H1 (cell line): ENCODE data around the gene RNF31. TPM values are rescaled to one million over a fixed set of nuclear protein-coding genes. Genes with fewer than 3 reads are reported as not detected.

Experiments
- CTCF ChIA-PET: fragments of 300-600 bp; sonication (Branson Sonifier 250); formaldehyde crosslinking; loops from one replicate; lab custom pipeline; 2021; ENCODE audit not compliant: partially characterized antibody; lab: Charles Lee
- POLR2A ChIA-PET: fragments of 300-600 bp; sonication (Branson Sonifier 250); formaldehyde crosslinking; loops from one replicate; lab custom pipeline; 2021; ENCODE audit warnings: inconsistent platforms; ENCODE audit not compliant: partially characterized antibody; lab: Charles Lee
- DNase-seq, 2 experiments: peaks; one replicate each; pipeline versions ENCODE4 v3.0.0 to v3.0.0-alpha.2; 2010 to 2022; ENCODE audit warnings: low spot score in 2 of 2, low read depth in 1 of 2, mixed read lengths in 1 of 2
- FAIRE-seq: peaks from 2 replicates; lab custom pipeline; 2011; peaks lifted over from hg19 to GRCh38; lab: Jason Lieb, UNC
- H2AFZ ChIP-seq: 2 replicates; pipeline ENCODE4 v1.8.1; 2012; ENCODE audit warnings: low read length, inconsistent platforms
- H2AK5ac ChIP-seq: 2 replicates; pipeline ENCODE4 v1.6.1; 2013; ENCODE audit warnings: low read depth, low read length
- H2BK120ac ChIP-seq: replicated peaks from 2 replicates; pipeline ENCODE3; 2013; ENCODE audit warnings: low read depth, low read length, inconsistent platforms
- H2BK12ac ChIP-seq: 2 replicates; pipeline ENCODE4 v1.6.1; 2013; ENCODE audit warnings: low read depth, low read length
- H2BK15ac ChIP-seq: 2 replicates; pipeline ENCODE4 v1.6.1; 2013; ENCODE audit warnings: low read length
- H2BK20ac ChIP-seq: 2 replicates; pipeline ENCODE4 v1.6.1; 2013; ENCODE audit warnings: low read length
- H2BK5ac ChIP-seq: 2 replicates; pipeline ENCODE4 v1.6.1; 2013; ENCODE audit warnings: low read depth, low read length
- H3K14ac ChIP-seq: 2 replicates; pipeline ENCODE4 v1.6.1; 2013; ENCODE audit warnings: inconsistent platforms; ENCODE audit not compliant: insufficient read length
- H3K18ac ChIP-seq: 2 replicates; pipeline ENCODE4 v1.6.1; 2013; ENCODE audit warnings: low read length; ENCODE audit errors: extremely low read depth
- H3K23ac ChIP-seq: 2 replicates; pipeline ENCODE4 v1.6.1; 2013; ENCODE audit warnings: inconsistent platforms; ENCODE audit not compliant: insufficient read length
- H3K23me2 ChIP-seq: 2 replicates; pipeline ENCODE4 v1.6.1; 2013; ENCODE audit warnings: low read depth, low read length
- H3K27ac ChIP-seq: 2 replicates; pipeline ENCODE4 v1.6.1; 2011; ENCODE audit warnings: low read depth, low read length, inconsistent platforms
- H3K27me3 ChIP-seq, 4 experiments: replicated peaks in 1 of 4; 1 replicate in 1 of 4; 2 replicates in 3 of 4; pipeline versions ENCODE4 v1.6.1 to v1.8.1; 2011 to 2013; ENCODE audit warnings: low read length in 3 of 4, mild to moderate bottlenecking in 3 of 4, inconsistent platforms in 2 of 4, mixed read lengths in 2 of 4, moderate library complexity in 1 of 4; ENCODE audit not compliant: control insufficient read depth in 3 of 4, insufficient read depth in 3 of 4; ENCODE audit errors: extremely low read depth in 1 of 4
- H3K36me3 ChIP-seq, 4 experiments: 2 replicates each; pipeline versions ENCODE4 v1.6.1 to v1.8.1; 2011 to 2013; ENCODE audit warnings: mild to moderate bottlenecking in 4 of 4, low read length in 3 of 4, moderate library complexity in 2 of 4, control low read depth in 1 of 4, inconsistent platforms in 1 of 4; ENCODE audit not compliant: insufficient read depth in 4 of 4, control insufficient read depth in 2 of 4
- H3K4ac ChIP-seq: replicated peaks from 2 replicates; pipeline ENCODE3; 2013; ENCODE audit warnings: low read length, low read depth, mixed read lengths, inconsistent platforms; ENCODE audit not compliant: insufficient read length
- H3K4me1 ChIP-seq, 4 experiments: replicated peaks in 1 of 4; 1 replicate in 1 of 4; 2 replicates in 3 of 4; pipeline versions ENCODE4 v1.6.1 to v1.8.1; 2011 to 2013; ENCODE audit warnings: low read length in 3 of 4, inconsistent platforms in 2 of 4, mixed read lengths in 1 of 4; ENCODE audit not compliant: insufficient read depth in 4 of 4, control insufficient read depth in 3 of 4
- H3K4me2 ChIP-seq, 2 experiments: 2 replicates each; pipeline versions ENCODE4 v1.6.1 to v1.8.1; 2011 to 2013; ENCODE audit warnings: low read depth in 2 of 2, low read length in 2 of 2, control low read depth in 1 of 2, inconsistent platforms in 1 of 2, mild to moderate bottlenecking in 1 of 2; ENCODE audit not compliant: insufficient read depth in 1 of 2
- H3K4me3 ChIP-seq, 4 experiments: fragments of 200-600, 300-600 bp in 1 of 4; sonication (generic), shearing (Covaris generic), sonication (Bioruptor Twin) in 1 of 4; 2 replicates each; pipeline versions ENCODE4 v1.5.1 to v1.8.1; 2011 to 2016; ENCODE audit warnings: low read length in 4 of 4, low read depth in 3 of 4, control low read depth in 2 of 4, inconsistent platforms in 2 of 4, mild to moderate bottlenecking in 2 of 4, mixed read lengths in 1 of 4, moderate library complexity in 1 of 4; ENCODE audit not compliant: insufficient read depth in 2 of 4; ENCODE audit errors: extremely low read depth in 1 of 4
- H3K56ac ChIP-seq: replicated peaks from 2 replicates; pipeline ENCODE3; 2013; ENCODE audit warnings: low read depth, mild to moderate bottlenecking, mixed read lengths, low read length, inconsistent platforms; ENCODE audit not compliant: insufficient read length
- H3K79me1 ChIP-seq: 2 replicates; pipeline ENCODE4 v1.6.1; 2013; ENCODE audit warnings: low read depth, low read length, control low read depth
- H3K79me2 ChIP-seq, 2 experiments: 2 replicates each; pipeline versions ENCODE4 v1.6.1 to v1.8.1; 2012 to 2013; ENCODE audit warnings: low read length in 2 of 2, mild to moderate bottlenecking in 2 of 2, inconsistent platforms in 1 of 2; ENCODE audit not compliant: insufficient read depth in 2 of 2, control insufficient read depth in 1 of 2
- H3K9ac ChIP-seq, 4 experiments: replicated peaks in 1 of 4; 1 replicate in 1 of 4; 2 replicates in 3 of 4; pipeline versions ENCODE4 v1.6.1 to v1.8.1; 2011 to 2013; ENCODE audit warnings: low read depth in 3 of 4, low read length in 3 of 4, control low read depth in 2 of 4, mild to moderate bottlenecking in 2 of 4, moderate library complexity in 2 of 4, inconsistent platforms in 1 of 4; ENCODE audit errors: extremely low read depth in 1 of 4
- H3K9me3 ChIP-seq, 2 experiments: 2 replicates each; pipeline versions ENCODE4 v1.6.1 to v1.8.1; 2012 to 2013; ENCODE audit warnings: mild to moderate bottlenecking in 2 of 2, moderate library complexity in 2 of 2, control low read depth in 1 of 2, inconsistent platforms in 1 of 2, low read depth in 1 of 2, low read length in 1 of 2, mixed read lengths in 1 of 2; ENCODE audit not compliant: insufficient read depth in 2 of 2
- H4K20me1 ChIP-seq, 2 experiments: replicated peaks in 1 of 2; 2 replicates each; pipeline versions ENCODE3 to v1.8.1; 2011 to 2013; ENCODE audit warnings: inconsistent platforms in 2 of 2, low read length in 2 of 2, mild to moderate bottlenecking in 1 of 2; ENCODE audit not compliant: insufficient read depth in 2 of 2, control insufficient read depth in 1 of 2
- H4K5ac ChIP-seq: 2 replicates; pipeline ENCODE4 v1.6.1; 2013; ENCODE audit warnings: low read length, low read depth, mixed read lengths, inconsistent platforms; ENCODE audit not compliant: insufficient read length
- H4K8ac ChIP-seq: 2 replicates; pipeline ENCODE4 v1.8.0; 2013; ENCODE audit warnings: mild to moderate bottlenecking, moderate library complexity, low read length, inconsistent platforms; ENCODE audit not compliant: insufficient read depth; ENCODE audit errors: extremely low read depth
- H4K91ac ChIP-seq: replicated peaks from 2 replicates; pipeline ENCODE3; 2013; ENCODE audit warnings: low read length, mixed read lengths, inconsistent platforms; ENCODE audit not compliant: insufficient read length
- ASH2L ChIP-seq: fragments of 200-600, 300-600 bp; sonication (generic); IDR thresholded peaks from one replicate; pipeline ENCODE4 v1.7.1; 2017; ENCODE audit warnings: low read length
- BRCA1 ChIP-seq: IDR thresholded peaks from 2 replicates; pipeline ENCODE4 v1.6.1; 2012; ENCODE audit warnings: low read depth, low read length, improper control_type of control experiment
- EP300 ChIP-seq, 2 experiments: IDR thresholded peaks; 1 replicate in 1 of 2; 2 replicates in 1 of 2; pipeline ENCODE4 v1.6.1; 2011 to 2012; ENCODE audit warnings: low read depth in 2 of 2, low read length in 2 of 2, mild to moderate bottlenecking in 2 of 2, borderline replicate concordance in 1 of 2, inconsistent platforms in 1 of 2, moderate library complexity in 1 of 2
- RBBP5 ChIP-seq: IDR thresholded peaks from 2 replicates; pipeline ENCODE4 v1.7.1; 2012; ENCODE audit warnings: low read depth, mild to moderate bottlenecking, inconsistent platforms, low read length, moderate library complexity, borderline replicate concordance
- RFX5 ChIP-seq: IDR thresholded peaks from 2 replicates; pipeline ENCODE4 v1.6.1; 2011; ENCODE audit warnings: low read depth, low read length, improper control_type of control experiment, borderline replicate concordance
- SAP30 ChIP-seq: fragments of 300-600 bp; sonication (generic); IDR thresholded peaks from 2 replicates; pipeline ENCODE4 v1.7.1; 2012; ENCODE audit warnings: low read length, moderate library complexity, mild to moderate bottlenecking, inconsistent platforms; ENCODE audit not compliant: insufficient read depth, insufficient replicate concordance
- SP1 ChIP-seq: IDR thresholded peaks from 2 replicates; pipeline ENCODE4 v1.6.1; 2011; ENCODE audit warnings: low read depth, low read length
- TAF7 ChIP-seq: optimal IDR thresholded peaks from 2 replicates; pipeline ENCODE3; 2011; ENCODE audit warnings: low read depth, mild to moderate bottlenecking, inconsistent platforms, low read length, moderate library complexity, borderline replicate concordance
- YY1 ChIP-seq: IDR thresholded peaks from 2 replicates; pipeline ENCODE4 v1.6.1; 2011; ENCODE audit warnings: low read depth, mild to moderate bottlenecking, low read length
- ZNF274 ChIP-seq: IDR thresholded peaks from 2 replicates; pipeline ENCODE4 v1.7.0; 2012; ENCODE audit warnings: low read length, borderline replicate concordance; ENCODE audit errors: extremely low read depth
- WGBS, 2 experiments: shearing (Covaris generic) in 1 of 2; methylation state at CpG; one replicate each; pipeline versions ENCODE4 v1.1.6 to v1.1.7; 2013 to 2015; ENCODE audit warnings: low lambda C conversion rate in 2 of 2, mixed read lengths in 2 of 2, inconsistent platforms in 1 of 2, low coverage in 1 of 2, missing lambda C conversion rate in 1 of 2; ENCODE audit not compliant: insufficient replicate concordance in 2 of 2, insufficient coverage in 1 of 2, insufficient read length in 1 of 2; ENCODE audit errors: extremely low coverage in 1 of 2, missing lambda C conversion rate in 1 of 2; 5-methylcytosine and 5-hydroxymethylcytosine counted together
- polyA plus RNA-seq, 7 experiments: library from polyadenylated mRNA; depleted of rRNA in 3 of 7; stranded (reverse) in 5 of 7; unstranded in 2 of 7; fragments of >200 nt in 5 of 7; fragments of 200-250 nt in 2 of 7; gene quantifications; 1 replicate in 5 of 7; 2 replicates in 1 of 7; 4 replicates in 1 of 7; pipeline versions ENCODE4 v1.2.1 to v1.2.3, GENCODE V29; 2011 to 2013; ENCODE audit warnings: missing spikeins in 2 of 7, mixed read lengths in 2 of 7
- total RNA-seq: library from RNA; stranded (reverse); fragmentation: NEBNext Ultra II Directional; extraction: Animal tissue kit (Norgen Biotek cat#: 25700); gene quantifications from 2 replicates; pipeline ENCODE4 v1.2.1, GENCODE V29; 2021
- TF ChIP-seq, protein P1 (sequence below): IDR thresholded peaks from 2 replicates; pipeline ENCODE4 v1.6.1; 2012; ENCODE audit warnings: inconsistent platforms

Gene RNF31
- total and polyA plus RNA-seq, 2 of the 8 experiments (the other 6 are each of a cell fraction or from before 2014, with no cell fraction given): 17.5 to 72.0 TPM

DNA sequence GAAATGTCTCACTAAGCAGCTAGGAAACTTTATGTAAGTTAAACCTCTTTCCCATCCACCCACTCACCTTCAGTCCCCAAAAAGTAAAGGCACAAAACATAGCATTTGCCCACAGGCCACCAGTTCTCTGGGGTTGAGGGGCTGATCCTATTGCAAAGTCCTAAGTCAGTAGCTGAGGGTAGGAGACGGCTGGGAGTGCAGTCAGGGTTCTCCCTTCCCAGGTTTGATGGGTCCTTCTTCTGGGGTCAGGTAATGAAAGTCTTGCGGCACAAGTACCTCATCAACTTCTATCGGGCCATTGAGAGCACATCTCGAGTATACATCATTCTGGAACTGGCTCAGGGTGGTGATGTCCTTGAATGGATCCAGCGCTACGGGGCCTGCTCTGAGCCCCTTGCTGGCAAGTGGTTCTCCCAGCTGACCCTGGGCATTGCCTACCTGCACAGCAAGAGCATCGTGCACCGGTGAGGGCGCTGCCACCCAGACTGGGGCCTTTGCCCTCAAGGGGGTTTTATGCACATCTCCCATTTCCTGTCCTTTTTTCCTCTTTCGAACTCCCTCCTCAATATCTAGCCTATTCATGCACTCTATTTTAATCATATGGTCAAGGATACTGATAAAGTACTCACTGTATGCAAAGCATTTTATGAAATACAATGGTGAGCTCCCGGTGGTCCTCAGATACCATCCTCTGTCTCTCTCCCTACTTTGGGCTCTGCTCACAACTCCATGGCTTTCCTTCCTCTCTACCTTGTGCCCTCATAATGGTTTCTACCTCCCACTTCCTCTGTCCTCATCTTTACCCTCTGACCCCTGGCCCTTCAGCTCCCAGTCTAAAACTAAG lies 59.2 kb downstream of the RNF31 start:
- FAIRE-seq: no peak
- TF ChIP-seq, protein P1, sequence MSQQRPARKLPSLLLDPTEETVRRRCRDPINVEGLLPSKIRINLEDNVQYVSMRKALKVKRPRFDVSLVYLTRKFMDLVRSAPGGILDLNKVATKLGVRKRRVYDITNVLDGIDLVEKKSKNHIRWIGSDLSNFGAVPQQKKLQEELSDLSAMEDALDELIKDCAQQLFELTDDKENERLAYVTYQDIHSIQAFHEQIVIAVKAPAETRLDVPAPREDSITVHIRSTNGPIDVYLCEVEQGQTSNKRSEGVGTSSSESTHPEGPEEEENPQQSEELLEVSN: no peak
- TF ChIP-seq TAF7: no peak
- TF ChIP-seq SP1: no peak
- TF ChIP-seq BRCA1: no peak
- TF ChIP-seq RBBP5: no peak
- no peak for TF ChIP-seq EP300 (IDR thresholded peaks at IDR 0.05; ENCODE audit: borderline replicate concordance in 1 of 2, low read depth in 2 of 2, low read length in 2 of 2)
- no peak for TF ChIP-seq RFX5
- no peak for TF ChIP-seq ASH2L
- TF ChIP-seq YY1: no peak
- TF ChIP-seq SAP30: no peak
- no peak for TF ChIP-seq ZNF274

More for the DNA sequence above, 59.2 kb downstream of the RNF31 start:
- H3K56ac ChIP-seq: no peak overlapping the region
- no peak overlapping the region for H2BK12ac ChIP-seq
- no peak overlapping the region for H3K4ac ChIP-seq
- WGBS, 2 experiments: 93% methylated on average over 11 of the region's 11 CpGs; no CpG with 5 or more reads in 1 of the 2 experiments
- H2AK5ac ChIP-seq: no peak overlapping the region
- no peak overlapping the region for H3K4me3 ChIP-seq
- no peak overlapping the region for H2BK5ac ChIP-seq
- no peak overlapping the region for H2BK15ac ChIP-seq
- no peak overlapping the region for H2AFZ ChIP-seq
- CTCF ChIA-PET: interaction anchor here (0.9 to 1.6 kb wide), 3 partner anchors 9 to 86 kb away, joined by 3 read pairs; partner anchors contain the start of genes MDP1 and TINF2
- no peak overlapping the region for H3K27ac ChIP-seq
- no peaks in the 10 kb centered on the region for H3K27me3 ChIP-seq
- no peaks in the 10 kb centered on the region for H3K79me1 ChIP-seq
- H3K79me2 ChIP-seq: no peaks in the 10 kb centered on the region; a peak in 1 of 4 replicates
- DNase-seq: no peak
- H4K91ac ChIP-seq: no peak overlapping the region
- H3K4me2 ChIP-seq: no peak overlapping the region
- no peak overlapping the region for H4K5ac ChIP-seq
- H3K36me3 ChIP-seq: peaks cover 21 to 53% (median 41%) of the 10 kb centered on the region in 4 experiments
- no peak overlapping the region for H3K23ac ChIP-seq
- peaks cover 0 to 7% (median 4%) of the 10 kb centered on the region in 4 experiments; a peak in 3 of 7 replicates for H3K4me1 ChIP-seq
- no peak overlapping the region for H3K9ac ChIP-seq
- no peak overlapping the region for H2BK120ac ChIP-seq
- no peak overlapping the region for H4K8ac ChIP-seq
- no peak overlapping the region for H3K14ac ChIP-seq
- H3K18ac ChIP-seq: no peak overlapping the region
- H2BK20ac ChIP-seq: no peak overlapping the region
- peaks cover 3 to 4% of the 10 kb centered on the region in 2 experiments for H3K9me3 ChIP-seq
- POLR2A ChIA-PET: interaction anchor here (0.5 to 11.1 kb wide), 7 partner anchors 12 to 133 kb away, joined by 3 to 119 read pairs (median 3); partner anchors contain the start of genes IRF9, RIPK3, TINF2 and TM9SF1
- no peaks in the 10 kb centered on the region for H3K23me2 ChIP-seq
- H4K20me1 ChIP-seq: peaks cover 0 to 2% of the 10 kb centered on the region in 2 experiments
